Vagina (tissue), 2 donors: ENCODE results near the gene ENOX1. TPM values are rescaled to one million over a fixed set of nuclear protein-coding genes. Genes with fewer than 3 reads are reported as not detected.

Source experiments
- DNase-seq, 2 donors: peaks; one replicate each; pipeline ENCODE4 v3.0.0-alpha.2; 2017; ENCODE audit errors: extremely low spot score in 2 of 2
- H3K27ac ChIP-seq: fragments of 200-600 bp; sonication (generic); one replicate; pipeline ENCODE4 v1.5.1; 2019
- H3K27me3 ChIP-seq: fragments of 200-600 bp; sonication (generic); one replicate; pipeline ENCODE4 v1.5.1; 2019
- H3K36me3 ChIP-seq, 2 donors: fragments of 200-600 bp; sonication (generic); one replicate each; pipeline ENCODE4 v1.5.1; 2017 to 2019
- H3K4me1 ChIP-seq: fragments of 200-600 bp; sonication (generic); one replicate; pipeline ENCODE4 v1.5.1; 2019
- H3K4me3 ChIP-seq, 2 donors: fragments of 200-600 bp; sonication (generic); 1 replicate in 1 of 2; 2 replicates in 1 of 2; pipeline ENCODE4 v1.5.1; 2016 to 2019
- H3K9me3 ChIP-seq: fragments of 200-600 bp; sonication (generic); one replicate; pipeline ENCODE4 v1.5.1; 2019
- CTCF ChIP-seq, 3 experiments: fragments of 450-650 bp in 2 of 3; fragments of 200-600 bp in 1 of 3; sonication (generic) in 1 of 3; IDR thresholded peaks; one replicate each; pipeline ENCODE4 v1.5.1; 2017 to 2019; ENCODE audit warnings: antibody characterized with exemption in 3 of 3, mild to moderate bottlenecking in 2 of 3, moderate library complexity in 2 of 3
- POLR2A ChIP-seq, 2 donors: fragments of 450-650 bp; IDR thresholded peaks; one replicate each; pipeline ENCODE4 v1.6.1; 2017; ENCODE audit warnings: antibody characterized with exemption in 2 of 2, mild to moderate bottlenecking in 2 of 2, moderate library complexity in 2 of 2
- POLR2AphosphoS5 ChIP-seq, 2 donors: sonication (generic); formaldehyde crosslinking; IDR thresholded peaks; one replicate each; pipeline ENCODE4 v1.9.0; 2017; ENCODE audit warnings: antibody characterized with exemption in 2 of 2, mild to moderate bottlenecking in 2 of 2, low read depth in 1 of 2; ENCODE audit not compliant: insufficient read depth in 1 of 2
- intact Hi-C: fragments of 100-400 bp; cut with DNase I; formaldehyde crosslinking; loops from one replicate; pipeline ENCODE4 v1.15.1; 2023
- total RNA-seq: library from RNA; depleted of rRNA; stranded (reverse); fragments of >200 nt; gene quantifications from one replicate; pipeline ENCODE4 v1.2.3, GENCODE V29; 2016

Gene ENOX1
- total RNA-seq, 1 donor from 2014 or later: 2.7 TPM

- no peaks in the 10 kb centered on the region for H3K9me3 ChIP-seq
- no peaks in the 10 kb centered on the region for H3K27me3 ChIP-seq
- intact Hi-C loops: no loop called here
- TF ChIP-seq CTCF (IDR thresholded peaks at IDR 0.05): no peak
- TF ChIP-seq POLR2AphosphoS5 (IDR thresholded peaks at IDR 0.05; ENCODE audit: insufficient read depth in 1 of 2, low read depth in 1 of 2): no peak
- TF ChIP-seq POLR2A (IDR thresholded peaks at IDR 0.05): no peak
- peaks cover 25% of the 10 kb centered on the region for H3K4me1 ChIP-seq
- H3K4me3 ChIP-seq: no peak overlapping the region
- H3K36me3 ChIP-seq: no peaks in the 10 kb centered on the region
- no peak overlapping the region for H3K27ac ChIP-seq
- DNase-seq: no peak
These were observed 22.4 kb downstream of the ENOX1 start for GRCh38 chr13:43764349-43764748.

GRCh38 chr13:43763143-43763759 is 23.5 kb downstream of the ENOX1 start:
- Histone ChIP-seq H3K4me3 (no peak overlapping the region), H3K27me3 (no peaks in the 10 kb centered on the region), H3K27ac (no peak overlapping the region), H3K36me3 (no peaks in the 10 kb centered on the region), H3K4me1 (peaks cover 25% of the 10 kb centered on the region), H3K9me3 (no peaks in the 10 kb centered on the region)
- no peak for DNase-seq
- intact Hi-C loops: no loop called here
- TF ChIP-seq POLR2AphosphoS5 (IDR thresholded peaks at IDR 0.05; ENCODE audit: insufficient read depth in 1 of 2, low read depth in 1 of 2) (no peak), POLR2A (IDR thresholded peaks at IDR 0.05) (no peak), CTCF (IDR thresholded peaks at IDR 0.05) (no peak)

GRCh38 chr13:43761616-43762315 is 25.0 kb downstream of the ENOX1 start:
- DNase-seq: no peak
- Histone ChIP-seq H3K9me3 (no peaks in the 10 kb centered on the region), H3K27me3 (no peaks in the 10 kb centered on the region), H3K4me1 (peaks cover 15% of the 10 kb centered on the region), H3K36me3 (no peaks in the 10 kb centered on the region), H3K4me3 (no peak overlapping the region), H3K27ac (no peak overlapping the region)
- no peak for TF ChIP-seq POLR2A (IDR thresholded peaks at IDR 0.05)
- no peak for TF ChIP-seq CTCF (IDR thresholded peaks at IDR 0.05)
- no peak for TF ChIP-seq POLR2AphosphoS5 (IDR thresholded peaks at IDR 0.05; ENCODE audit: insufficient read depth in 1 of 2, low read depth in 1 of 2)
- intact Hi-C loops: no loop called here

- TF ChIP-seq CTCF (IDR thresholded peaks at IDR 0.05) (no peak), POLR2A (IDR thresholded peaks at IDR 0.05) (no peak), POLR2AphosphoS5 (IDR thresholded peaks at IDR 0.05; ENCODE audit: insufficient read depth in 1 of 2, low read depth in 1 of 2) (no peak)
- H3K4me1 ChIP-seq: peaks cover 14% of the 10 kb centered on the region
These were observed 26.5 kb downstream of the ENOX1 start for GRCh38 chr13:43760257-43760656.

GRCh38 chr13:43758834-43759233 is 27.9 kb downstream of the ENOX1 start:
- Histone ChIP-seq H3K27ac (no peak overlapping the region), H3K4me3 (no peak overlapping the region), H3K36me3 (no peaks in the 10 kb centered on the region), H3K9me3 (no peaks in the 10 kb centered on the region), H3K4me1 (peaks cover 14% of the 10 kb centered on the region), H3K27me3 (no peaks in the 10 kb centered on the region)
- intact Hi-C loops: no loop called here
- no peak for TF ChIP-seq POLR2AphosphoS5 (IDR thresholded peaks at IDR 0.05; ENCODE audit: insufficient read depth in 1 of 2, low read depth in 1 of 2)
- no peak for TF ChIP-seq POLR2A (IDR thresholded peaks at IDR 0.05)
- no peak for TF ChIP-seq CTCF (IDR thresholded peaks at IDR 0.05)
- DNase-seq: no peak

More at GRCh38 chr13:43760257-43760656, 26.5 kb downstream of the ENOX1 start:
- H3K27ac ChIP-seq: no peak overlapping the region
- no peak for DNase-seq
- H3K36me3 ChIP-seq: no peaks in the 10 kb centered on the region
- intact Hi-C loops: no loop called here
- no peaks in the 10 kb centered on the region for H3K27me3 ChIP-seq
- H3K9me3 ChIP-seq: no peaks in the 10 kb centered on the region
- no peak overlapping the region for H3K4me3 ChIP-seq
